ENCODE results near the gene RCAN2.
"Not testable (repeated sequence)": the region's sequence is repeated elsewhere in the genome, so short reads cannot be mapped to it uniquely, and the experiment has no call there.

RCAN2 gene

GRCh38 chr6:46421939-46422338 lies 69.3 kb downstream of the RCAN2 start:
- TF ChIP-seq POLR2A (IDR thresholded peaks at IDR 0.05; ENCODE audit: low read depth, low read length), result no peak
- TF ChIP-seq POLR2AphosphoS5 (IDR thresholded peaks at IDR 0.05; ENCODE audit: low read depth, low read length), result no peak
- TF ChIP-seq TAF1 (IDR thresholded peaks at IDR 0.05; ENCODE audit: borderline replicate concordance, low read depth, low read length), result no peak
- DNase-seq (ENCODE audit: insufficient read length) (no peak), FAIRE-seq (no peak)

- FAIRE-seq, result no peak
These were observed 70.2 kb downstream of the RCAN2 start for GRCh38 chr6:46420921-46421638.

GRCh38 chr6:46419576-46420002 lies 71.7 kb downstream of the RCAN2 start:
- peak; percentile 24 for FAIRE-seq
- TF ChIP-seq POLR2AphosphoS5 (IDR thresholded peaks at IDR 0.05; ENCODE audit: low read depth, low read length) (no peak), TAF1 (IDR thresholded peaks at IDR 0.05; ENCODE audit: borderline replicate concordance, low read depth, low read length) (no peak), POLR2A (IDR thresholded peaks at IDR 0.05; ENCODE audit: low read depth, low read length) (no peak)
- DNase-seq (ENCODE audit: insufficient read length), result no peak

More at GRCh38 chr6:46420921-46421638, 70.2 kb downstream of the RCAN2 start:
- no peak for TF ChIP-seq TAF1 (IDR thresholded peaks at IDR 0.05; ENCODE audit: borderline replicate concordance, low read depth, low read length)
- TF ChIP-seq POLR2A (IDR thresholded peaks at IDR 0.05; ENCODE audit: low read depth, low read length), result no peak
- no peak for TF ChIP-seq POLR2AphosphoS5 (IDR thresholded peaks at IDR 0.05; ENCODE audit: low read depth, low read length)
- DNase-seq (ENCODE audit: insufficient read length), result no peak

- no peak for FAIRE-seq
- no peak for DNase-seq (ENCODE audit: insufficient read length)
- TF ChIP-seq POLR2A (IDR thresholded peaks at IDR 0.05; ENCODE audit: low read depth, low read length) (no peak), TAF1 (IDR thresholded peaks at IDR 0.05; ENCODE audit: borderline replicate concordance, low read depth, low read length) (no peak), POLR2AphosphoS5 (IDR thresholded peaks at IDR 0.05; ENCODE audit: low read depth, low read length) (no peak)
These were observed 76.9 kb downstream of the RCAN2 start for GRCh38 chr6:46414398-46414797.

GRCh38 chr6:46412662-46413061 lies 78.6 kb downstream of the RCAN2 start:
- no peak for TF ChIP-seq POLR2A (IDR thresholded peaks at IDR 0.05; ENCODE audit: low read depth, low read length)
- TF ChIP-seq POLR2AphosphoS5 (IDR thresholded peaks at IDR 0.05; ENCODE audit: low read depth, low read length), result no peak
- TF ChIP-seq TAF1 (IDR thresholded peaks at IDR 0.05; ENCODE audit: borderline replicate concordance, low read depth, low read length), result no peak
- FAIRE-seq, result no peak
- no peak for DNase-seq (ENCODE audit: insufficient read length)

GRCh38 chr6:46411456-46412197 lies 79.6 kb downstream of the RCAN2 start:
- FAIRE-seq (no peak), DNase-seq (ENCODE audit: insufficient read length) (no peak)

GRCh38 chr6:46410334-46410953 lies 80.8 kb downstream of the RCAN2 start:
- DNase-seq (ENCODE audit: insufficient read length) (no peak), FAIRE-seq (no peak)
- TF ChIP-seq POLR2AphosphoS5 (IDR thresholded peaks at IDR 0.05; ENCODE audit: low read depth, low read length), result no peak
- no peak for TF ChIP-seq POLR2A (IDR thresholded peaks at IDR 0.05; ENCODE audit: low read depth, low read length)
- TF ChIP-seq TAF1 (IDR thresholded peaks at IDR 0.05; ENCODE audit: borderline replicate concordance, low read depth, low read length), result no peak

More at GRCh38 chr6:46411456-46412197, 79.6 kb downstream of the RCAN2 start:
- TF ChIP-seq TAF1 (IDR thresholded peaks at IDR 0.05; ENCODE audit: borderline replicate concordance, low read depth, low read length), result no peak
- no peak for TF ChIP-seq POLR2AphosphoS5 (IDR thresholded peaks at IDR 0.05; ENCODE audit: low read depth, low read length)
- TF ChIP-seq POLR2A (IDR thresholded peaks at IDR 0.05; ENCODE audit: low read depth, low read length), result no peak

- TF ChIP-seq POLR2A (IDR thresholded peaks at IDR 0.05; ENCODE audit: low read depth, low read length) (no peak), POLR2AphosphoS5 (IDR thresholded peaks at IDR 0.05; ENCODE audit: low read depth, low read length) (no peak), TAF1 (IDR thresholded peaks at IDR 0.05; ENCODE audit: borderline replicate concordance, low read depth, low read length) (no peak)
- DNase-seq (ENCODE audit: insufficient read length), result no peak
- FAIRE-seq, result no peak
These were observed 83.3 kb downstream of the RCAN2 start for GRCh38 chr6:46407776-46408530.

- no peak for DNase-seq (ENCODE audit: insufficient read length)
- no peak for TF ChIP-seq POLR2AphosphoS5 (IDR thresholded peaks at IDR 0.05; ENCODE audit: low read depth, low read length)
- no peak for TF ChIP-seq POLR2A (IDR thresholded peaks at IDR 0.05; ENCODE audit: low read depth, low read length)
- TF ChIP-seq TAF1 (IDR thresholded peaks at IDR 0.05; ENCODE audit: borderline replicate concordance, low read depth, low read length), result no peak
- FAIRE-seq, result no peak
These were observed 84.0 kb downstream of the RCAN2 start for GRCh38 chr6:46407246-46407645.

GRCh38 chr6:46405620-46406180 lies 85.5 kb downstream of the RCAN2 start:
- DNase-seq (ENCODE audit: insufficient read length); FAIRE-seq: not testable (repeated sequence)

- FAIRE-seq, result no peak
- no peak for TF ChIP-seq TAF1 (IDR thresholded peaks at IDR 0.05; ENCODE audit: borderline replicate concordance, low read depth, low read length)
- TF ChIP-seq POLR2A (IDR thresholded peaks at IDR 0.05; ENCODE audit: low read depth, low read length), result no peak
- no peak for TF ChIP-seq POLR2AphosphoS5 (IDR thresholded peaks at IDR 0.05; ENCODE audit: low read depth, low read length)
- DNase-seq (ENCODE audit: insufficient read length), result no peak
These were observed 90.4 kb downstream of the RCAN2 start for GRCh38 chr6:46400898-46401297.

Data from GM12892 (cell line).